GM21576 (cell line): ENCODE data around the gene COG7.
"Not testable (repeated sequence)": the region's sequence is repeated elsewhere in the genome, so short reads cannot be mapped to it uniquely, and the experiment has no call there.

Experiments used
- ATAC-seq: cut with Tn5 transposase; IDR thresholded peaks from one replicate; pipeline ENCODE4 v1.9.1; 2021; ENCODE audit warnings: mild to moderate bottlenecking, moderate library complexity; ENCODE audit not compliant: unreplicated experiment

Gene COG7

GRCh38 chr16:23414731-23415130, 38.3 kb downstream of the COG7 start:
- no peak for ATAC-seq

DNA sequence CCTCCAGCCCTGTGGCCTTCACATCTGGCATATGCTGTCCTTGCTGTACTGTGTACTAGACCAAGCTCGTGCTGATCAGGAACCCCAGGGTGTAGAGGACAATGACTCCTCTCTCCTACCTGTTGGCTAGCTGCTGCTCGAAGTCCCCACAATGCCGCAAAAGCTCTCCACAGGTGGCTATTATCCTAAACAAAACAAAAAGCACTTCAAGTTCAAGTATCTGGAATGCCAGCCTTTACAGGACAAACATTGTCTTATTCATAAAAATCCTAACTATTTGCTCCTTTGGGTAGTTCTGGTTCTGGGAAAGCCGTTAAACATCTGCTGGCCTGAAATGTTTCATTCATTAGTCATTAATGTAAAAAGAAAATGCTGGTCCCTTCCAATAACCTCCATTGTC, 42.8 kb downstream of the COG7 start:
- no peak for ATAC-seq

DNA sequence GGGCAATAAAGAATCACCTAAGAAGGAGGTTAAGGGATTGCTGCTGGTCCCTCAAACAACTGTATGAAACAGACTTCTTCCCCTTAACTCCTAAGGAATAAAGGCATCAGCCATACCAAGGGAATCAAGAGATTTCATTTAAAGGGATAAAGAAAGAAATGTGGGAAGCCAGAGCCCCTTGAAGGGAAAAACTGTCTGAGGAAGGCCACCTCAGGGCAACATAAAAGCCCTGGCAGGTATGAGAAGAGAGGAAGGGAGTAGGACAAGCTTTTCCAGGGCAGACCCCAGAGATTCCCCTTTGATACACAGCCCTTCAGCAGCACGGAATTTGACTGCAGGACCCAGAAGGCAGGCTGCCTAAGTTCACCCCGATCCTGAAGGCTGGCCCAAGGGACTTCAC, 43.5 kb downstream of the COG7 start:
- no peak for ATAC-seq

DNA sequence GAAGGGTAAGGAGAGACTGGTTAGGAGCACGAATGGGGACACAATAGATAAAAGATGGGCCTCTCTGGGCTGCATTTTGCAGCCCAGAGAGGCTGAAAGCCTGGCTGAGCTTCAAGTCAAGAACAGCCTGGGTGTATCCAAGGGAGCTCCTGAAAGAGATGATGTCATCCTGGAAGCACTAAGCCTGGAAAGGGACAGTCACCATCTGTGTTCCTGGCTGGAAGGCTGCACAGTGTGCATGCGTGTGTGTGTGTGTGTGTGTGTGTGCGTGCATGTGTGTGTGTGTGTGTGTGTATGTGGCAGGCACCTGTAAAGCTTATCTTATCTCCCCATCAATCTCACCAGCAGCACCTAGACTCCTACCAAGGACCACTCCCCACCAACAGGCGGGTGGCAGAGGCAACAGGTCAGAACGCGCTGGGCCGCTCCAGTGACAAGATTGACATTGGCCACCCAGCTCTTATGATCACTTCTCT, 44.1 kb downstream of the COG7 start:
- no peak for ATAC-seq

GRCh38 chr16:23408242-23408822, 44.7 kb downstream of the COG7 start:
- no peak for ATAC-seq

GRCh38 chr16:23407436-23408127, 45.4 kb downstream of the COG7 start:
- no peak for ATAC-seq

DNA sequence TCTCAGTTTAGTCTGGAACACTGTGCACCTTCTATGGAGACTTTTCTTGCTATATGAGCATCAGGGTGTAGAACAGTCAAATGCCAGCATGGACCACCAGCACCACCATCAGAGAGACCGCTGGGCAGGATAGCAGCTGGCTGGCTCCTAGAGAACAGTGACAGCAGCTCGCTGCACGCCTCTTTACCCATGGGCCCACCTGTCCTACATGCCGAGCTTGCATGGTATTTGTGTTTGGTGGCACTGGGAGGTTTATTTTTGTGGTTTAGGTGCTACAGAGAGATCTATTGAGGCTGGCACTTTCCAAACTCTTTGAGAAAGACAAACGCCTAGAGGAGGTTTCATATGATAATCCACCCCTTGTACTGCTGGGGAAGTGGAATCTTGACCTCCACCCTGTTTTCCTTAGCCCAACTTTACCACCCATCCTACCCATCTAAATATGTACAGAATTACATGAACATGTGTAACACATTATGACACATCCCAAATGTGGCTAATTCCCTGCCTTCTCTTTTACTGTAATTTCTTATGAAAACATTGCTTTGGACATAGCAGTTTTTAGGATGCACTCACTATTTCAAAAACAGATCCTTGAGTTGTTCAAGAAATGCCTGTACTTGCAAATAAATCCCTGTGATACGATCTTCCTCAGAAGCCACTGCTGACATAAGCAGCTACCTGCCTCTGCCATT, 46.3 kb downstream of the COG7 start:
- ATAC-seq = no peak

DNA sequence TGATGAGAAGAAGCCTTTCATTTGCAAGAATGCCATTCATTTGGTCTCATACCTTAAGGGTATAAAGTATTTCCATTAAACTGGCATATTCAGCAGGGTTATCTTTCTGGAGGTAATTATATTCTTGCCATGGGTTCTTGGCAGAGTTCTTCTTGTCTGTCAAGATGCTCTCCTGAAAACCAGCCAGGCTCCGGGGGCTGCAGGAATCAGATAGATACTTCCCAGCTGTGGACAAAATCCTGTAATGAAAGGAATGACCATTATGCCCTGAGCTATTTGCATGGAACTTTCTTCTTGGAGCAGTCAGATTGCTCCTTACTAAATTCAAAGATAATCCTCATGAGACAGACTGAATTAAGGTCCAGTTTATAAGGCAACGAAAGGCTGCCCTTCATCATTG, 47.0 kb downstream of the COG7 start:
- no peak for ATAC-seq

GRCh38 chr16:23403547-23403946, 49.4 kb downstream of the COG7 start:
- no peak for ATAC-seq

DNA sequence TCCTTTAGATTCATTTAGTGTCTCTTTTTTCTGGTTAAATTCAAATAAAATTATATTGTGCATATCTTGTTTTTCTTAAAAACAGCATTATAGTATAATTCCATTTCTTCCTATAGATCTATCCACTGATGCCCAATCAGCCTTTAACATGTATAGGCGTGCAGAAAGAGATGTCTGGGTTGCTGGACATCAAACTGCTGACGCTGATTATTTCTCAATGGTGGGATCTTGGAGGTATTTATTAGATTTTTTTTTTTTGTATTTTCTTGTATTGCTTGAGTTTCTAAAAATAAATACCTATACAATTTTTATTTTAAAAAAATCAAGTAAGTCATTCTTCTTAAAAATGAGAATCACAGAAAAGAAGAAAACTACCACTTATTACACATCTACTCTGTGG, 50.9 kb downstream of the COG7 start:
- no peak for ATAC-seq

DNA sequence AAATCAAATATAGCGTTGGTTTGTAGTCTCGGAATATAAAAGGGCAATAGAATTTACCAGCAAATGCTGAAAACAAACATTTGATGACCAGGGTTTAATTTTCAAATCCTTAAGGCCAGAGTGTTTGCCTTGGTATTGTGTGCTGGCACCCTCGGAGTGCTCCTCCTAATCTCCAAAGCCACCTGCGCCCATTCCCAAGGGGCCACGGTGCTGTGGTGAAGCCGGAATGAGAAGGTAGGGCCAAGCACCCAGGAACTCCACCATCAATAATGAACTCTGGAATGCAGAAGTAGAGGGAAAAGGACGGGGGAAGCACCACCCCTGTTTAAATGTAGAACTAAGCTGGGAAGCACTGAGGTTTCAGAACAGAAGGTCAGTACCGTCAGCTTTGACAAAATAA, 51.9 kb downstream of the COG7 start:
- no peak for ATAC-seq

GRCh38 chr16:23400447-23400846, 52.5 kb downstream of the COG7 start:
- not testable (repeated sequence) for ATAC-seq

DNA sequence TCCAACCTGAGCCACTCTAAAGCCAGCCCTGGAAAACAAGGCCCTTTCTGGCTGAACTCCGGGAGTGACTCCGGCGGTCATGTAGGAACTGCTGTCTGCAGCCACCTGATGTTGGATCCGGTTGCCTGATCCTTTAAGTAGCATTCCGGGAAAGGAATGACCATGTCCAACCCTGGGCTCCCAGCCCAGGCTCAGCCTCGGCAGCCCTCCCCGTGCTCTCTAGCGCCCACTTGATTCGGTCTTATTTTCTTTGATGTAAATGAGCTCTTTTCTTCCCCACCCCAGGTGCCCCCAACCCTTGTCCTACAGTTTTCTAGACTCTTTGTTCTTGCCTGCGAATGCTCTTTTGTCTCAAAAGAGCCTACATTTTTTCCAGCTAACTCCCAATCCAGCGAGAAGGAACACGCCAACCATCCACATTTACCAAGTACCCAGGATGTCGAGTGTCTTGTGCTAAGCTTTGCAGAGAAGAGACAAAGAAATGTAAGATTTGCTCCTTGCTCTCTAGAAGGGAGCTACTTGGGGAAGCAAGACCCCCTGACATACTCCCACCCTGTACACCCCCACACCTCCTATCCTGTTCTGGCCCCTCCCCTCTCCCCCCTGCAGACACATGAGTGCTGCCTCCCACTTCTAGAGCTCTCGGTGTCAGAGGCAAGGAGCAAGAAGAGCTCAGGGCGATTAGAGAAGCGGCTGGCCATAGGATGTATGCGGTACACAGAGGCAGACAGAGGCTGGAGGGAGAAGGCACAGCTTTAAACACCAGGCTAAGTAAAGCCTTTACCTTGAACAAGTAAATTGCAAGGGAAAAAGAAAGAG, 53.8 kb downstream of the COG7 start:
- no peak for ATAC-seq

DNA sequence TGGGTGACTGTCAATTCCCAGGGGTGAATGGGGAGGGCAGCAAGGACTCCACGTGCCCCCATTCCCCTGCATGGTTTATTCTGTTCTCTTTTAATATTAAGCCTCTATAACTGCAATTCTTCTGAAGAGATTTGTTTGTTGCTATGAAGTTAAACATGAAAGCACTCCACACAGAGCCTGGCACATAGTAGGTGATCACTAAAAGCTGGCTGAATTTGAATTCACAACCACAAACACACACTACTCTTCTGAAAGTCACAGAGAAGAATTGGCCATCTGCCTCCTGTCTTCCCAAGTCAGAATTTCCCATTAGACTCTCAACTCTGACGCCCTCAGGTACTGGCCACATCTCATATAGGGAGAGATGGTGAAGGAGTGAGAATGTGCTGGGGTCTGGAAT, 55.5 kb downstream of the COG7 start:
- no peak for ATAC-seq

- ATAC-seq = no peak
Measured at GRCh38 chr16:23395732-23396131, 57.3 kb downstream of the COG7 start.

DNA sequence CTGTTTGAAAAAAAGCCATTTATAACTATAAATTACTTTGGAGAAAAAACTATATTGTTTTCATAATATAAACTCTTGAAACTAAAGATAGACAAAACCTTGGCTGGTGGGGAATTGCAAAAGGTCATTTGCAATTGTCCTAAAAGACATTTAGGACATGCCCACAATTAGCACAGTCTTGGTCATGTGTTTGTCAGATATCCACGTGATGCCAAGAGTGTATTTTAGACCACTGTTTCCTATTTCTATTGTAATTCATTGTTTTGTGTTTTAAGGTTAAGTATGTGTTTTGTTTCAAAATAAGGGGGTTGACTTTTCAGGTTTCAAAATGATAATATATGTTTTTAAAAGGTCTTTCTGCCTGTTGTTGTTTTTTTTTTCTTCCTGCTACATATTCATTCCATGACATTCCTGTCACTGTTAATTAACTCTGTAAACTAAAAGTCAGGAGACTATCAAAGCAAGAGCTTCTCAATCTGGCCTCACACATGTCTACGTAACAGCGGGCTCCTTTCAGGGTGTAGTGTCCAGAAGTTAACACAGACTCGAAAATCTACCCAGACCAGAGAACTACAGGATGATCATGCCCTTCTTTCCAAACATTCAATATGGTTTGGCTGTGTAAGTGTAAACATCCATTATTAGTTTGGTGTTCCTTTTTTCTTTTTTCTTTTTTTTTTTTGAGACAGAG, 58.7 kb downstream of the COG7 start:
- ATAC-seq = no peak

GRCh38 chr16:23392223-23392600, 60.8 kb downstream of the COG7 start:
- no peak for ATAC-seq

GRCh38 chr16:23391381-23392222, 61.4 kb downstream of the COG7 start:
- no peak for ATAC-seq

GRCh38 chr16:23389936-23390335, 63.1 kb downstream of the COG7 start:
- not testable (repeated sequence) for ATAC-seq

GRCh38 chr16:23389201-23389600, 63.8 kb downstream of the COG7 start:
- ATAC-seq = no peak
